Osteoblast (primary cell): ENCODE data around the gene SCAMP1. TPM values are rescaled to one million over a fixed set of nuclear protein-coding genes. Genes with fewer than 3 reads are reported as not detected.
A peak's percentile ranks its signal among the peaks of the same experiment; 100 is the strongest.

Source experiments
- DNase-seq: peaks from one replicate; pipeline ENCODE4 v3.0.0; 2011; ENCODE audit warnings: low spot score, mixed read lengths; ENCODE audit not compliant: insufficient read length; ENCODE audit errors: missing footprints
- H2AFZ ChIP-seq: 2 replicates; pipeline ENCODE4 v1.6.0; 2011; ENCODE audit warnings: mild to moderate bottlenecking, low read length
- H3K27ac ChIP-seq: 2 replicates; pipeline ENCODE4 v1.5.1; 2011; ENCODE audit warnings: mild to moderate bottlenecking, low read depth, low read length, moderate library complexity
- H3K27me3 ChIP-seq: 2 replicates; pipeline ENCODE4 v1.6.0; 2012; ENCODE audit warnings: mild to moderate bottlenecking, control low read depth, inconsistent platforms, low read length, moderate library complexity; ENCODE audit not compliant: insufficient read depth
- H3K36me3 ChIP-seq: 2 replicates; pipeline ENCODE4 v1.5.1; 2011; ENCODE audit warnings: mild to moderate bottlenecking, low read length, control low read depth, moderate library complexity; ENCODE audit not compliant: insufficient read depth
- H3K4me1 ChIP-seq: 2 replicates; pipeline ENCODE4 v1.5.1; 2011; ENCODE audit warnings: mild to moderate bottlenecking, low read length, control low read depth, moderate library complexity; ENCODE audit not compliant: insufficient read depth
- H3K4me2 ChIP-seq: 2 replicates; pipeline ENCODE4 v1.6.0; 2011; ENCODE audit warnings: mild to moderate bottlenecking, low read length; ENCODE audit not compliant: insufficient read depth
- H3K4me3 ChIP-seq: fragments of 200-600 bp; sonication (generic); 3 replicates; pipeline ENCODE4 v1.5.1; 2012; ENCODE audit warnings: mild to moderate bottlenecking, low read length, inconsistent platforms; ENCODE audit not compliant: insufficient read depth
- H3K79me2 ChIP-seq: 2 replicates; pipeline ENCODE4 v1.6.0; 2012; ENCODE audit warnings: mild to moderate bottlenecking, low read length, control low read depth, inconsistent platforms; ENCODE audit not compliant: insufficient read depth
- H3K9me3 ChIP-seq: 2 replicates; pipeline ENCODE4 v1.5.1; 2011; ENCODE audit warnings: low read depth, low read length, control low read depth
- H4K20me1 ChIP-seq: 2 replicates; pipeline ENCODE4 v1.6.0; 2012; ENCODE audit warnings: mild to moderate bottlenecking, low read length, control low read depth; ENCODE audit not compliant: insufficient read depth
- total RNA-seq: library from RNA; depleted of rRNA; stranded (reverse); fragments of >200 nt; gene quantifications from 2 replicates; pipeline ENCODE4 v1.2.3, GENCODE V29; 2012
- TF ChIP-seq, protein P1 (sequence below): IDR thresholded peaks from 2 replicates; pipeline ENCODE4 v1.5.1; 2011; ENCODE audit warnings: mild to moderate bottlenecking, low read depth, low read length, moderate library complexity; ENCODE audit errors: extremely low read depth

Gene SCAMP1
- total RNA-seq, 1 donor = 70.2 TPM

DNA sequence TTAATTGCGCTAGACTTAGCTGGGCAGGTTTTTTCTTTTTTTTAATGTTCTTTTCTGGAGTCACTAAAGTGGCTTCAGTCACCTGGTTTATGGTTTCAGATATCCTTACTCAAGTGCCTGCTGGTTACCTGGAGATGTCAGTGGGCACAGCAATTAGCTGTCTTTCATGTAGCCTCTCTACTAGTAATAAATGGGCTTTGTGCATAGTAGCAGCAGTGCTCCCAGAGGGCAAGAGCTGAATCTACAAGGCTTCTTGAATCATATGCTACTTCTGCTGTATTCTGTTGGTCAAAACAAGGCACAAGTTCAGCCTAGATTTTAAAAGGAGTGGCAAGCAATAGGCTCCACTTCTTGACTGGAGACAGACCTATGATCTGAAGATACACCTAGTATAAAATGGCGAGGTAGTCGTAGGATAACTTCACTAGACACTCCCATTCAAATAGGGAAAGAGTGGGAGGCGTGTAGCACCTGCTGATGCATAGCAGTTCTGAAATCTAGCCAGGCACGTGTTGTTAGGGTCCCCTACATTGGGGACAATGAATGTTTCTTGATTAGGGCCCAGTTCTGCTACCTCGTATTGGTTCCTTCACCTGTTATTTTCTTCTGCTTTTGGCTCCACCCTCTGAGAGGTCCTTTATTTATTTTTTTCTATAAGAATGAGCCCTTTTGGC, 7.0 kb downstream of the SCAMP1 start:
- TF ChIP-seq, protein P1, sequence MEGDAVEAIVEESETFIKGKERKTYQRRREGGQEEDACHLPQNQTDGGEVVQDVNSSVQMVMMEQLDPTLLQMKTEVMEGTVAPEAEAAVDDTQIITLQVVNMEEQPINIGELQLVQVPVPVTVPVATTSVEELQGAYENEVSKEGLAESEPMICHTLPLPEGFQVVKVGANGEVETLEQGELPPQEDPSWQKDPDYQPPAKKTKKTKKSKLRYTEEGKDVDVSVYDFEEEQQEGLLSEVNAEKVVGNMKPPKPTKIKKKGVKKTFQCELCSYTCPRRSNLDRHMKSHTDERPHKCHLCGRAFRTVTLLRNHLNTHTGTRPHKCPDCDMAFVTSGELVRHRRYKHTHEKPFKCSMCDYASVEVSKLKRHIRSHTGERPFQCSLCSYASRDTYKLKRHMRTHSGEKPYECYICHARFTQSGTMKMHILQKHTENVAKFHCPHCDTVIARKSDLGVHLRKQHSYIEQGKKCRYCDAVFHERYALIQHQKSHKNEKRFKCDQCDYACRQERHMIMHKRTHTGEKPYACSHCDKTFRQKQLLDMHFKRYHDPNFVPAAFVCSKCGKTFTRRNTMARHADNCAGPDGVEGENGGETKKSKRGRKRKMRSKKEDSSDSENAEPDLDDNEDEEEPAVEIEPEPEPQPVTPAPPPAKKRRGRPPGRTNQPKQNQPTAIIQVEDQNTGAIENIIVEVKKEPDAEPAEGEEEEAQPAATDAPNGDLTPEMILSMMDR = peak; percentile 8
- H3K4me2 ChIP-seq = no peak overlapping the region
- DNase-seq = no peak
- no peaks in the 10 kb centered on the region for H3K4me1 ChIP-seq
- no peak overlapping the region for H3K27ac ChIP-seq
- H2AFZ ChIP-seq = no peak overlapping the region
- no peak overlapping the region for H3K4me3 ChIP-seq
- no peaks in the 10 kb centered on the region for H3K36me3 ChIP-seq
- H3K27me3 ChIP-seq = no peaks in the 10 kb centered on the region
- peaks cover 83% of the 10 kb centered on the region for H3K79me2 ChIP-seq
- peaks cover 45% of the 10 kb centered on the region for H4K20me1 ChIP-seq
- no peaks in the 10 kb centered on the region for H3K9me3 ChIP-seq

DNA sequence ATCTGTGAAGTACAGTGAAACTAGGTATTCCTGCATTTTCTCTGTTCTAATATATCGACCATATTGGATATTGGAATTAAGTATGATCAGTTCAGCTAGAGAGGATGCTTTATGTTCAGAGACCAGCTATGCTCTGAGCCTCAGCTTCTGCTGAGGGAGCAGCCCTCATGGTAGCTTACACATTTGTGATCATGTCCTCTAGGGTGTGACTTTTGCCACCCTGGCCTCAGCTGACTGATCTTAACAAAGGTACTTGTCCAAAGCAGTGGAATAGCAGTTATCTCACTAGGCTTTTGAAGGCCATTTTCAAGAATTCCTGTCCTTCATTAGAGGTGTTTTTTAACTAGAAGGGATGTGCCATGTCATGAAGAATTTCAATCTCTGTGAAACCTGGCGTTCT, 9.3 kb downstream of the SCAMP1 start:
- no peak overlapping the region for H2AFZ ChIP-seq
- H3K79me2 ChIP-seq = peaks cover 82% of the 10 kb centered on the region

DNA sequence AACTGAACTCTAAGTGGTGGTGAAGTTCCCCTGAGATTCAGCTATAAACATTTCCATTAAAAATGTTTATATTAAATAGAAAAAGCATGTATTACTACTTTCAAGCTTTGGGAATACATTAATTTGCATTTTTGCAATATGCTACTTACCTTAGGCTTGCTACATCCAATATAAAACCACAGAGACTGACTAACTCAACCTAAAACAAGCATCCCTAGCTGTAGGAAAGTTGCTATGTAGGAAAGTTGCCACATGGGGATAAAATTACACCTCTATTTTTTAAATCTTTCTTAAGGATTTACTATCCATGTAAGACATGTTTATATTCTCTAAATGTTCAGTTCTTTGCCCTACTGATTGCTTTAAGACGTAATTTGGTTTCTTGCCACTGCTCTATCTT, 12.8 kb downstream of the SCAMP1 start:
- TF ChIP-seq, protein P1 = no peak
- DNase-seq = no peak
- Histone ChIP-seq H4K20me1 (peaks cover 50% of the 10 kb centered on the region), H3K9me3 (no peaks in the 10 kb centered on the region), H2AFZ (no peak overlapping the region), H3K27ac (no peak overlapping the region), H3K79me2 (peaks cover 61% of the 10 kb centered on the region), H3K27me3 (no peaks in the 10 kb centered on the region), H3K4me2 (no peak overlapping the region), H3K4me1 (peaks cover 18% of the 10 kb centered on the region), H3K4me3 (no peak overlapping the region), H3K36me3 (no peaks in the 10 kb centered on the region)

More for the DNA sequence above, 9.3 kb downstream of the SCAMP1 start:
- Histone ChIP-seq H3K36me3 (no peaks in the 10 kb centered on the region), H3K27me3 (no peaks in the 10 kb centered on the region), H4K20me1 (peaks cover 43% of the 10 kb centered on the region), H3K4me2 (no peak overlapping the region), H3K9me3 (no peaks in the 10 kb centered on the region), H3K4me1 (no peaks in the 10 kb centered on the region), H3K27ac (no peak overlapping the region), H3K4me3 (no peak overlapping the region)
- TF ChIP-seq, protein P1 = no peak
- no peak for DNase-seq

DNA sequence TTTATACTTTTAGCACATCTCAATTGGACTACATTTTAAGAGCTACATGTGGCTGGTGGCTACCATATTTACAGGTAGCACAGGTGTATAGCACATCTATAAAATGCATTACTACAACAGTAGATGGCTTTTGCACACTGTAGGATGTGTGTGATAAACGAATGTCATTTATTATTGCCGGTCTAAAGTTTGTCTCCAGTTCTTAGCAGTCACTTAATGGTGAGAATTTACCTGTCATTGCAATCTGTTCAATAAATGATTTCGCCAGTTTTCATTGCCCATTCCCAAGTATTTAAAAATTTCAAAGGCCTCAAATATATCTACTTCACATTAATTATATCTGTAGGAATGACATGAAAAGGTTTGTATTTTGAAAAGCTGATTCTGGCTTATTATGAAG, 15.9 kb downstream of the SCAMP1 start:
- H3K27me3 ChIP-seq = no peaks in the 10 kb centered on the region
- no peak overlapping the region for H2AFZ ChIP-seq
- H3K4me2 ChIP-seq = peak overlapping the region; percentile 25
- no peak overlapping the region for H3K27ac ChIP-seq
- no peak for DNase-seq
- no peaks in the 10 kb centered on the region for H3K9me3 ChIP-seq
- H4K20me1 ChIP-seq = peaks cover 36% of the 10 kb centered on the region
- H3K4me3 ChIP-seq = no peak overlapping the region
- no peaks in the 10 kb centered on the region for H3K36me3 ChIP-seq
- H3K4me1 ChIP-seq = peaks cover 18% of the 10 kb centered on the region
- TF ChIP-seq, protein P1 = no peak
- peaks cover 40% of the 10 kb centered on the region for H3K79me2 ChIP-seq
